AG10803 (cell line): ENCODE results near the gene PRKAR2A.

Experiments used
- DNase-seq: peaks from one replicate; pipeline ENCODE4 v3.0.0; 2010; ENCODE audit warnings: low read depth
- H3K4me3 ChIP-seq: 2 replicates; pipeline ENCODE4 v1.5.1; 2011; ENCODE audit warnings: mild to moderate bottlenecking, low read length, control low read depth
- TF ChIP-seq, protein P1 (sequence below): conservative IDR thresholded peaks from 2 replicates; pipeline ENCODE4 v1.5.1; 2011; ENCODE audit warnings: mild to moderate bottlenecking, low read length, control low read depth, inconsistent platforms

PRKAR2A gene

DNA sequence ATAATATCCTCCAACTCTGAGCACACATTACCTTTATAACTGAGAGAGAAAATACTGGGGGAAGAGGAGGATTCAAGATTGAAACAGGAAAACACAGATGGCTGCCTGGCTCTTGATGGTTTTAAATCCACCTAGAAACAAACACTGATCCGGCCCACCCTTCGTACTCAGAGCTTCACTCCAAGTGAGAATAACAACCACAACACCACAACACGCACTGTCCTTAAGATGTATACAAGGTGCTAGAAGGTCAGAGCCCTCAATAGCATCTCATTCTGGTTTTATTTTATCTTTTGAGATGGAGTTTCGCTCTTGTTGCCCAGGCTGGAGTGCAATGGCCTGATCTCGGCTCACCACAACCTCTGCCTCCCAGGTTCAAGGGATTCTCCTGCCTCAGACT is 140.5 kb downstream of the PRKAR2A start:
- TF ChIP-seq, protein P1, sequence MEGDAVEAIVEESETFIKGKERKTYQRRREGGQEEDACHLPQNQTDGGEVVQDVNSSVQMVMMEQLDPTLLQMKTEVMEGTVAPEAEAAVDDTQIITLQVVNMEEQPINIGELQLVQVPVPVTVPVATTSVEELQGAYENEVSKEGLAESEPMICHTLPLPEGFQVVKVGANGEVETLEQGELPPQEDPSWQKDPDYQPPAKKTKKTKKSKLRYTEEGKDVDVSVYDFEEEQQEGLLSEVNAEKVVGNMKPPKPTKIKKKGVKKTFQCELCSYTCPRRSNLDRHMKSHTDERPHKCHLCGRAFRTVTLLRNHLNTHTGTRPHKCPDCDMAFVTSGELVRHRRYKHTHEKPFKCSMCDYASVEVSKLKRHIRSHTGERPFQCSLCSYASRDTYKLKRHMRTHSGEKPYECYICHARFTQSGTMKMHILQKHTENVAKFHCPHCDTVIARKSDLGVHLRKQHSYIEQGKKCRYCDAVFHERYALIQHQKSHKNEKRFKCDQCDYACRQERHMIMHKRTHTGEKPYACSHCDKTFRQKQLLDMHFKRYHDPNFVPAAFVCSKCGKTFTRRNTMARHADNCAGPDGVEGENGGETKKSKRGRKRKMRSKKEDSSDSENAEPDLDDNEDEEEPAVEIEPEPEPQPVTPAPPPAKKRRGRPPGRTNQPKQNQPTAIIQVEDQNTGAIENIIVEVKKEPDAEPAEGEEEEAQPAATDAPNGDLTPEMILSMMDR = no peak
- no peak for DNase-seq
- no peak overlapping the region for H3K4me3 ChIP-seq

DNA sequence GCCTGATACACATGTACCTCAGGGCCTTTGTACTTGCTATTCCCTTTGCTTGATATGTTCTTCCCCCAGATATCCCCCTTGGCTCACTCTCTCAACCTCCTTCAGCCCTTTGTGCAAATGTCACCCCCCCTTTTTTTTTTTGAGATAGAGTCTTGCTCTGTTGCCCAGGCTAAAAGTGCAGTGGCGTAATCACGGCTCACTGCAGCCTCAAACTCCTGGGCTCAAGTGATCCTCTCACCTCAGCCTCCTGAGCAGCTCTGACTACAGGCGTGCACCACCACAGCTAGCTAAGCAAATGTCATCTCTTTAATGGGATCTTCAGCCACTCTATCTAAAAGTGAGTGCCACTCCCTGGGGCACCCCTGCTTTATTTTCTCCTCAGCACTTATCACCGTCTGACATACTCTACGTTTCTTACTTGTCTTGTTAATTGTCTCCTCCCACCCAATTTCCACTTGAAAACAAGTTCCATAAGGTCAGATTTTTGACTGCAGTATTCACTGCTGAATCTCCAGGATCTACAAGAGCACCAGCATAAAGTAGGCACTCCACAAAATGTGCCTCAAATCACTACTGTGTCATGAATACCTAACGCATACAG is 145.3 kb downstream of the PRKAR2A start:
- no peak overlapping the region for H3K4me3 ChIP-seq
- TF ChIP-seq, protein P1 = no peak
- DNase-seq = no peak

- no peak overlapping the region for H3K4me3 ChIP-seq
- TF ChIP-seq, protein P1 = no peak
- DNase-seq = no peak
Measured at GRCh38 chr3:48700731-48701405, 146.8 kb downstream of the PRKAR2A start.

DNA sequence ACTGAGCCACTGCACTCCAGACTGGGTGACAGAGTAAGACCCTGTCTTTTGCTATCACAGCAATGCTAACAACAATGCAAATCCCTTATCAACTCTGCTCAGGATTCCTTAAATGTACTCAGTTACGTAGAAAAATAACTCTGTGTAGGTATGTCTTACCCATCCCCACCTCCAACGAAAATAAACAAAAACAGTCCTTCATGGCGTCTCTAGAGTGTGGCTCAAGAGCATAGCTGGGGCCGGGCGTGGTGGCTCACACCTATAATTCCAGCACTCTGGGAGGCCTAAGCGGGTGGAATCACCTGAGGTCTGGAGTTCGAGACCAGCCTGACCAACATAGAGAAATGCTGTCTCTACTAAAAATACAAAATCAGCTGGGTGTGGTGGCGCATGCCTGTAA is 148.8 kb downstream of the PRKAR2A start:
- TF ChIP-seq, protein P1 = no peak
- no peak for DNase-seq
- H3K4me3 ChIP-seq = no peak overlapping the region

- no peak for DNase-seq
- no peak overlapping the region for H3K4me3 ChIP-seq
- TF ChIP-seq, protein P1 = no peak; the same call in 1 of the 2 replicates
Measured at GRCh38 chr3:48697952-48698351, 149.7 kb downstream of the PRKAR2A start.

GRCh38 chr3:48696601-48697000 is 151.1 kb downstream of the PRKAR2A start:
- TF ChIP-seq, protein P1 = no peak
- DNase-seq = no peak

More at GRCh38 chr3:48696601-48697000, 151.1 kb downstream of the PRKAR2A start:
- H3K4me3 ChIP-seq = no peak overlapping the region
